Measurements from ENCODE around the gene SHCBP1. TPM values are rescaled to one million over a fixed set of nuclear protein-coding genes. Genes with fewer than 3 reads are reported as not detected.

SHCBP1 gene
- total and polyA plus RNA-seq, 10 of the 15 experiments (the other 5 are each of a cell fraction or from before 2014, with no cell fraction given): 9.5 to 73.3 (median 30.2) TPM

DNA sequence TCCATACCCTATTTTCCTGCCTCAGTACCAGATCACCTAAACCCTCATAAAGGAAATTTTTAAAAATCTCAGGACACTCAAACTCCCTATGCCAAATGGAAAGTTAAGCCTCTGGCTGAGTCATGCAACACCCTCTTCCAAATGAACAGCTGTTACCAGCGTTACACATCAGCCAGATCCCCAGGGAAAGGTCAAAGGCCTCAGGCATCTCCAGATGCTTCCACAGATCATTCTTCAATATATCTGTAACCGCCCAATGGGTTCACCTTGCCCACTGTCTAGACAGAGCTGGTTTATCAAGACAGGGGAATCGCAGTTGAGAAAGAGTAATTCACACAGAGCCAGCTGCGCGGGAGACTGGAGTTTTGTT lies 29.1 kb upstream of the SHCBP1 start:
- no peaks in the 10 kb centered on the region for H3K79me2 ChIP-seq (ENCODE audit: control insufficient read depth, insufficient read depth, low read length)
- H3K27me3 ChIP-seq (replicated peaks in 1 of 2; ENCODE audit: control insufficient read depth in 2 of 2, insufficient read depth in 2 of 2, low read length in 1 of 2): no peaks in the 10 kb centered on the region
- intact Hi-C loops (cut with micrococcal nuclease; ENCODE audit: unreplicated experiment): no loop called here
- 97% methylated on average over 5 of the region's 5 CpGs for WGBS (ENCODE audit: insufficient coverage, insufficient replicate concordance, low lambda C conversion rate, missing lambda C conversion rate)
- SMC1A ChIA-PET (ENCODE audit: uncharacterized antibody, unreplicated experiment): no interaction called here
- H3K9ac ChIP-seq (ENCODE audit: control insufficient read depth, insufficient read depth, low read length): no peak overlapping the region
- in situ Hi-C loops (cut with MboI): no loop called here
- POLR2A ChIA-PET: no interaction called here
- CTCF ChIA-PET: interaction anchor here (1.0 kb wide), 1 partner anchor 24 kb away, joined by 3 read pairs; no protein-coding TSS in a partner anchor
- H3K36me3 ChIP-seq (ENCODE audit: control insufficient read depth in 2 of 2, insufficient read depth in 2 of 2, low read length in 1 of 2): no peaks in the 10 kb centered on the region
- ATAC-seq (no peak), DNase-seq (ENCODE audit: low read depth, low spot score) (no peak), FAIRE-seq (no peak)
- RAD21 ChIA-PET (ENCODE audit: unreplicated experiment): no interaction called here
- H3K9me3 ChIP-seq (replicated peaks; ENCODE audit: control insufficient read depth, insufficient read depth, low read length): no peaks in the 10 kb centered on the region
- H3K4me2 ChIP-seq (ENCODE audit: control insufficient read depth, insufficient read depth): no peak overlapping the region
- H3K27ac ChIP-seq (ENCODE audit: control insufficient read depth, insufficient read depth): no peak overlapping the region
- H2AFZ ChIP-seq (ENCODE audit: control insufficient read depth, low read depth, low read length): no peak overlapping the region
- H4K20me1 ChIP-seq (ENCODE audit: control insufficient read depth, insufficient read depth): no peaks in the 10 kb centered on the region
- no peak overlapping the region for H3K4me3 ChIP-seq
- no TSS peak for BruUV-seq (replicated peaks)
- H3K4me1 ChIP-seq (ENCODE audit: control insufficient read depth, insufficient read depth, low read length): no peaks in the 10 kb centered on the region
- TF ChIP-seq CHD1 (IDR thresholded peaks at IDR 0.05; ENCODE audit: low read depth, low read length) (no peak), MYB (IDR thresholded peaks at IDR 0.05; ENCODE audit: borderline replicate concordance, low read depth, low read length) (no peak), ZBED1 (IDR thresholded peaks at IDR 0.05; ENCODE audit: borderline replicate concordance) (no peak), ZNF24 (IDR thresholded peaks at IDR 0.05) (no peak), HCFC1 (IDR thresholded peaks at IDR 0.05; ENCODE audit: low read length) (no peak), ZNF217 (IDR thresholded peaks at IDR 0.05) (no peak), NFXL1 (IDR thresholded peaks at IDR 0.05; ENCODE audit: borderline replicate concordance) (no peak), CHD2 (IDR thresholded peaks at IDR 0.05; ENCODE audit: borderline replicate concordance, low read depth, low read length) (no peak), TAF1 (IDR thresholded peaks at IDR 0.05; ENCODE audit: borderline replicate concordance, low read depth, low read length) (no peak)
- TF ChIP-seq, protein P1, sequence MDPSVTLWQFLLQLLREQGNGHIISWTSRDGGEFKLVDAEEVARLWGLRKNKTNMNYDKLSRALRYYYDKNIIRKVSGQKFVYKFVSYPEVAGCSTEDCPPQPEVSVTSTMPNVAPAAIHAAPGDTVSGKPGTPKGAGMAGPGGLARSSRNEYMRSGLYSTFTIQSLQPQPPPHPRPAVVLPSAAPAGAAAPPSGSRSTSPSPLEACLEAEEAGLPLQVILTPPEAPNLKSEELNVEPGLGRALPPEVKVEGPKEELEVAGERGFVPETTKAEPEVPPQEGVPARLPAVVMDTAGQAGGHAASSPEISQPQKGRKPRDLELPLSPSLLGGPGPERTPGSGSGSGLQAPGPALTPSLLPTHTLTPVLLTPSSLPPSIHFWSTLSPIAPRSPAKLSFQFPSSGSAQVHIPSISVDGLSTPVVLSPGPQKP (IDR thresholded peaks at IDR 0.05; ENCODE audit: low read depth, low read length): no peak
- TF ChIP-seq, protein P2, sequence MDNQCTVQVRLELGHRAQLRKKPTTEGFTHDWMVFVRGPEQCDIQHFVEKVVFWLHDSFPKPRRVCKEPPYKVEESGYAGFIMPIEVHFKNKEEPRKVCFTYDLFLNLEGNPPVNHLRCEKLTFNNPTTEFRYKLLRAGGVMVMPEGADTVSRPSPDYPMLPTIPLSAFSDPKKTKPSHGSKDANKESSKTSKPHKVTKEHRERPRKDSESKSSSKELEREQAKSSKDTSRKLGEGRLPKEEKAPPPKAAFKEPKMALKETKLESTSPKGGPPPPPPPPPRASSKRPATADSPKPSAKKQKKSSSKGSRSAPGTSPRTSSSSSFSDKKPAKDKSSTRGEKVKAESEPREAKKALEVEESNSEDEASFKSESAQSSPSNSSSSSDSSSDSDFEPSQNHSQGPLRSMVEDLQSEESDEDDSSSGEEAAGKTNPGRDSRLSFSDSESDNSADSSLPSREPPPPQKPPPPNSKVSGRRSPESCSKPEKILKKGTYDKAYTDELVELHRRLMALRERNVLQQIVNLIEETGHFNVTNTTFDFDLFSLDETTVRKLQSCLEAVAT (IDR thresholded peaks at IDR 0.05): no peak
